Ammon's horn (tissue), 1 donor: ENCODE measurements around the gene MECP2.
A peak's percentile ranks its signal among the peaks of the same experiment; 100 is the strongest.
"Not testable (repeated sequence)": the region's sequence is repeated elsewhere in the genome, so short reads cannot be mapped to it uniquely, and the experiment has no call there.

Source experiments
- DNase-seq: peaks from one replicate; pipeline ENCODE4 v3.0.0-alpha.2; 2016; ENCODE audit warnings: low spot score

MECP2 gene

DNA sequence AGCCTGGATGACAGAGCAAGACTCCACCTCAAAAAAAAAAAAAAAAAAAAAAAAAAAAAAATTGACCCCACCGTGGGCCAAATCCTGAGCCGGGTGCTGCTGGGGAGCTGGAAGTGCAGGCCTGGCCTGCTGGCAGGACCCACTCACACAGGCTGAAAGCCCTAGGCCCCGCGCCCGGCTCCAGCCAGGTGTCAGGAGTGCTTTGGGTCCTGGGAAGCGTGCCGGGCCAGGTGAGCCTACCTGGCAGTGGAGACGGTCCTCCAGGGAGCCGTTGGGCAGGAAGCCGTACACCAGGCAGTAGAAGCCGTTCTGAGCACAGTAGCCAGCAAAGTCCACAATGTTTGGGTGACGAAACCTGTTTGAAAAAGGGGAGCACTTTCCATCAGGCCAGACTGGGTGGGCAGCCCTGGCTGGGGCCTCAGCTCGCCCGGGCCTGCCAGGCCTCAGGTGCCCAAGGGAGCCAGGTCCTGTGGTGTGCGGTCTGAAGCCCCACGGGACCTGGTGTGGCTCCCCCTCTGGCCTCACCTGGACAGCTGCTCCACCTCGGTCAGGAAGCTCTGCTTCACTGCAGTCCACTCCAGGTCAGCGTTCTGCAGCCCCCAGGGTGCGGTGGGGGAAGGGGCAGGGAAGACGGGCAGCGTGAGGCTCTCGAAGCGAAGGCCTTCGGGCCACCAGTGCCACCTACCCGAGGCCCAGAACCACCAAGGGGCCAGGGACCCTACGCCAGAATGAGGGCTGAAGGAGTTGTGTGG, 79.6 kb downstream of the MECP2 start:
- no peak for DNase-seq

GRCh38 chrX:154016366-154017076, 81.0 kb downstream of the MECP2 start:
- no peak for DNase-seq

DNA sequence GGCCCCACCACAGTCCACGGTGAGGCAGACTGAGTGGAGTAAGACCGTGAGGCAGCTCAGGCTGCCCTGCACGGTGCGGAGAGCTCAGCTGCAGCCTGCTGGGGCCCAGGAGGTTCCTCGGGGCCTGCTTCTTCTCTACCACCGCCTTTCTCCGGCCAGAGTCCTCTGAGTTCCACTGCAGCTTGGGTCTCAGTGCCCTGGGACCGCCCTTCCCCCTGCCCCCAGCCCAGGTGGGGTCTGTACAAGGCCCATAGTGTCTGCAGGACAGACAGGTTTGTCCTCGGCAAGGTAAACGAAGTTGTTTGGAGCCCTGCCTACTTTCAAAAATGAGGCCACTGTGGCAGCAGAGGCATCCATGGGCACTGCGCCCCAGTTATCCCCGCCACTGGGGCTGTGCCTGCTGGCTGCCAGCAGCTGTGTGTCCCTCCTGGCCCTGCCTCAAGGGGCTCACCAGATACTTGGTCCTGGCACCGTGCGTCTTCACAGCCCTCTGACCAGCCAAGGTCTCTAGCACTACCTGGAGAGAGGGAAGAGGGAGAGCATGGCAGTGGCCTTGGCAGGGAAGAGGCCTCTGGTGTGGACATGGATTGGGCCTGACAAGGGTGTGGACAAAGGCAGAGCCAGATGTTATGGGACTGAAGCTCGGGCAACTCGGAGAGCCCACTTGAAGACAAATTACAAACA, 81.8 kb downstream of the MECP2 start:
- DNase-seq, result no peak

- no peak for DNase-seq
These were observed 82.8 kb downstream of the MECP2 start for GRCh38 chrX:154014429-154015380.

DNA sequence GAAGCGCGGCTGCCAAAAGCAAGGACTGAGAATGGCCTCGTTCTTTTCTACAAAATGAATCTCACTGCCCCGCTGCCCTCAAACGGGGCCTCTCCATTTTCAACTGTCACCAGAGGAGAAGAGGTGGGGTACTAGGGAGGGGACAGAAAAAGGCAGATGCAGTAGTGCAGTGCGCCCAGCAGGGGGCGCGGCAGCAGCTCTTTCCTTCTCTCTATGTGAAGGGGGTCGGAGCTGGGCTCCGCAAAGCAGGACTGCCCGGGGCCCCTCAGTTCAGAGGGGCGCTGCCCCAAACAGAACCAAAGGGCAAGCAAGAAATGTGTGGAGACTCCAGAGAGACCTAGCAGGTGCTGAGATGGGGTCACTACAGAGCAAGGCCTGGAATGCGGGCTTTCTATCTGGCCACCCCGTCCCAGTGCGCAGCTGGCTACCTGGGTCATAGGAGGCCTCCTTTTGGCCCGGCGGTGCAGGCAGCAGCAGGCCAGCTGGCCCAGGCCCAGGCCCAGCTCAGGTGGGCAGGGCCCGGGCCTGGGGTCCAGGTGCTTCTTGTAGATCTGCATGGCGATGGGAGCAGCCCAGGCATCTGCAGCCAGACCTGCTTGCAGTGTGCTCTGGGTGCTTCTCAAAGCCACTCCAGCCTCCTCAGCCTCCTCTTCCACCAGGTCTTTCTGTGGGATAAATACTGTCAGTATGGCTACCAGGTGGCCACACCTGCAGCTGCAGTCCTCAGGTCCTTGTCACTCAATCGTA, 83.7 kb downstream of the MECP2 start:
- peak; percentile 51 for DNase-seq

DNA sequence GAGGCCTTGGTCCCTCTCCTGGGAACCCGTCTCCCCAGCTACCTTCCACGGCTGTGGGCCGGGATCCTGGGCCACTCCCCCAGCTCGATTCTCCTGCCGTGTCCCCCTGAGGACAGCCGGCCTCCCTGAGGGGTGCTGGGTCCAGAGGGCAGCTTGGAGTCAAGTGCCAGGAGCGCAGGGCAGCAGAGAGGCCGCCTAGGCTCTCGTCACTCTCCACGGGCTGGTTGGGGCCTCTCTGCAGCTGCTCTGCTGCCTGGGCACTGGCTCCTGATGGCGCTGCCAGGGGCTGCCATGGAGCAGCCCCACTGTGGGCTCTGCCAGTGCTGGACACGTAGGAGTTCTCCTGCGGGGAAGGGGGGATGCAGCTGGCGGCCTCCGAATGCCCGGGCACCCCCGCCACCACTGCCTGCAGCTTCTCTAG, 84.5 kb downstream of the MECP2 start:
- no peak for DNase-seq

- peak; percentile 45 for DNase-seq
These were observed 85.1 kb downstream of the MECP2 start for GRCh38 chrX:154012336-154012991.

DNA sequence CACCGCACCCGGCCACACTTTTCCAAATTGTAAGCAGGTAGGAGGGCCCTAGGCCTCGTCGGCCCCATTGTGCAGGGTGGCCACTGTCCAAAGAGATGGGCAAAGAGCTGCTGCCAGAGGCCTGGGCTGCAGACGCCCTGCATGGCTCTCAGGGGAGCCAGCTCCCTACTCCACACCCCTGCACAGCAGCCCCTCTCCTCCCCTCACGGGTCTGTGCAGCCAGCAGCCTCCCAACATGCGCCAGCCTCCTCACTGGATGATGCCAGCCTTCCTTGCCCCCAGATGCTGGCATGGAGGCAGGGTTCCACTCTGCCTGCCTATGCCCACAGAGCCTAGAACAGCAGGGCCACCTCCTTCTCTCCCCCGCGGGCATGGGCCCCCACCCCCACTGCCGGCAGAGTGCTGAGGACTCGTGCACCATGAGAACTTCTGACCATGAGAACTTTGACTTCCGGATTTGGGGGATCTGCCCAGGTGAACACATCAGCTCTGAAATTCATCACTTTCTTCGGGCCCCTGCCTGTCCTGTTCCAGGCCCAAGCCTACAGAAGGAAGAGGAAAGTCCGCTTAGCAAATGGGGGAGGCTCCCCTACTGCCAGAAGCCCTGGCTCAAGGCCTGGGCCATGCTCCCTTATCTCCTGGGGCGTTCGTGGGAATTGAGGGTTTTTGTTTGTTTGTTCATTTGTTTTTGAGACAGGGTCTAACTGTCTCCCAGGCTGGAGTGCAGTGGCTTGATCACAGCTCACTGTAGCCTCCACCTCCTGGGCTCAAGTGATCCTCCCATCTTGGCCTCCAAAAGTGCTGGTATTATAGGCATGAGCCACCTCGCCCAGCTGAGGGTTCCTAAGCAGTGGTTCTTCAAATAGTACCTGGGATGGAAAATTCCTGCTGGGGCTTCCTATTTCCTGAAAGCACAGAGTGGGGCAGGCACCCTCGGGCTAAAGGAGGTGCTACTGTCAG, 85.9 kb downstream of the MECP2 start:
- no peak for DNase-seq

- DNase-seq, result no peak
These were observed 87.0 kb downstream of the MECP2 start for GRCh38 chrX:154010330-154011087.

GRCh38 chrX:154008521-154008920, 89.0 kb downstream of the MECP2 start:
- no peak for DNase-seq

- no peak for DNase-seq
These were observed 90.6 kb downstream of the MECP2 start for GRCh38 chrX:154006947-154007346.

DNA sequence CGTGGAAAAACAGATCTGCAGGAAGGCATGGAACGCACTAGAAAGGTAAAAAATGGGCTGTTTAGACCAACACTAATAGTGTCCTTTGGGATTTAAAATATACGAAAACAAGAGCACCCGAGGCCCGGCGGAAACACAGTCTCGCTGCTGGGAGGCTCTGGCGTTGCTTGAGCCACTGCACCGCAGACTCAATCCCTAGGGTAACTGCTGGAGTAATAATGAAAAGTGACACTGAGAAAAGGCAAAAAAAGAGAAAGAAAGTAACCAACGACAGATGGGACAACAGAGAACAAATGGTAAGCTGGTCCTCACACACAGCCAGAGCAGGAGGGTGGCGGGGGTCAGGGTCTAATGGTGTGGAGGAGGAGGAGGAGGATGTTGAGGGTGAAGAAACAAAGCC, 93.2 kb downstream of the MECP2 start:
- no peak for DNase-seq

DNA sequence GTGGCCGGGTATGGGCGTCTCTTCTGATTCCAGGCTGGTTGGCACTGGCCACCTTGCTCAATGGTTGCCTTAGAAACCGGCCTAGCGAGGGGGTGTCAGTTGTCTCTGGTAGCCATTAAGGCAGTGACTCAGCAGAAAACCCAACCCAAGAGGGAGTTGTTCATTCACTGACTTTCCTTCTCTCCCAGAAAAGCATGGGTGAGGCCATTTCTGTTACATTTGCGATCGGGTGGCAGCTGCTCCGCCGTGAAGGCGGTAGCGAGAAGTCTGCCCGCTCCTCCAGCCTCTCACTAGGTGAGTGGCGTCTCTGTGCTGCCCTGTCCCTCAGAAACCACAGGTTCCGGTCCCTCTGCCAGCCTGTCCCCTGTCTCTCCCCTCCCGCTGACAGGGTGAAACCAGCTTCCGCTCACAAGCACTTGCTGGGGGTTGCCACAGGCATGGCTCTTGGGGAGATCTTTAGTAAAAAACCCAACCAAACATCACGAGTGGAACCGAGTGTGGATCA, 95.2 kb downstream of the MECP2 start:
- DNase-seq, result peak; percentile 65

DNA sequence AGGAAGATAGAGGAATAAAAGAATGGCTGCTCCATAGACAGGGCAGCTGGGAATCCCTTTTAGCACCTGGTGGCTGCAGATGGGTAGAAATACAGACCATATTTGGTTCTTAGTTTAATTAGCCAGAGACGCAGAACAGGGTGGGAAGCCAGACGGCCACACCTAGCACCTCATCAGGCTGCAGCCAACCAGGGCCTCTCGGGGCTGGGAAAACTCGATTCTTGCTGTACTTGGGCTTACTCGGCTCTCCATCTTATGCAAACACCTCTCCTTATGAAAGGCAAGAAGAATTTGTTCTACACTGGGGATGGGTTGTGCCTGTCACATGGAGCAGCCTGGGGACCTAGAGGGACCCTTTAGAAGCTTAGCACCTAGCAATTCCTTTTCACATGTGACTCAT, 97.5 kb downstream of the MECP2 start:
- no peak for DNase-seq

DNA sequence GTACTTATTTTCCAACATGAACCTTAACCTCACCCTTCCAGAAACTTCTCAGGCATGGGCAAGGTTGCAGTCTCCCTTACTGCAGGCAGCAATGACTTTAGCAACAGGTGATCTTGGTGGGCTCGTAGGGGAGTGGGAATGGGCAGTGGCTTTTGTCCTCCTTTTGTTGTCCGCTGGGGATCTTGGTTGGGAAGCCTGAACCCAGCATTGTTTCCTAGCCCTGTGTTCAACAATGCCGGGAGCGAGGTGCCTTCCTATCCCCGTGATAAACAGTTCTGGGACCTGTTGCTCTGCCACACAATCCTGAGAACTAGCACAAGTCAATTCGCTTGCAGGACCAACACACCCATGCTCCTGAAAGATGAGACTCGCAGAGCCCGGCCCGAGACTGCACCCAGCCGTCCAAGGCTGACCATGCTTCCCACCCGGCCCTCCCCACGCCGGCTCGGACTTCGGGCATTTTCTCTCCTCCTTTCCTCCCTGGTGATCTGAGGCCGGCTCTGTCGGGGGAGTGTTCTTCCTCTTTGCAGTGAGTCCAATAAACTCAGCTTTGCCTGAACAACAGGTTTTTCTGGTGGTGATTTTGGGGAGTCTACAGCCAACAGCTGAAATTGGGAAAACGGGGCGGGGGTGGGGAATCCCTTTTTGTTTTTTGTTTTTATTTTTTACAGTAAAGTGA, 98.0 kb downstream of the MECP2 start:
- no peak for DNase-seq

GRCh38 chrX:153995504-153995903, 102.0 kb downstream of the MECP2 start:
- no peak for DNase-seq

DNA sequence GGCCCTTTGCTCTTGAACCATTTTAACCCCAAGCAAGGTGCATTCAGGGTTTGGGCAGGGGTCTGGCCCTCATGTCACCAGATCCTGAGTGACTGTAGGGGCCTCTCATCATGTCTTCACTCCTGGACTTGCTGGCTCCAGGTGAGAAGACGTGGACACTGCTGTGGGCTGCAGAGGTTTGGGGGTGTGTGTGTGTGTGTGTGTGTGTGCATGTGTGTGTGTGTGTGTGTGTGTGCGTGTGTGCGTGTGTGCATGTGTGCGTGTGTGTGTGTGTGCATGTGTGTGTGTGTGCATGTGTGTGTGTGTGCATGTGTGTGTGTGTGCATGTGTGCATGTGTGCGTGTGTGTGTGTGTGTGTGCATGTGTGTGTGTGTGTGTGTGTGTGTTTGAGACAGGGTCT, 103.1 kb downstream of the MECP2 start:
- not testable (repeated sequence) for DNase-seq

DNA sequence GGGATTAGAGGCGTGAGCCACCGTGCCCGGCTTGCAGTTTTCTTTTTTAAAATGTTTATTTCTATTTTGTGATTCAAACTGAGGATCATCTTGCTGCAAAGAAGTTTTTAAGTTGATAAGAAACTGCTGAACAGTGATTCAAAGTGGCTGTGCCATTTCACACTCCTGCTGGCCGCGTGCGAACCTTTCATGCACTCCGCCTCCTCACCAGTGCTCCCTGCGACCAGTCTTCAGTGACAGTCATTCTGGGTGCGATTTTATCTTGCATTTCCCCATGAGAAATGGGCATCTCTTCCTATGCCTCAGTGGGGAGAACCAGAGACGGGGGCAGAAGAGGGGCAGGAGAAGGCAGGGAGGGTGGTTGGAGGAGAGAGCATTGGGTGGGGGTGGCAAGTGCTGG, 103.5 kb downstream of the MECP2 start:
- DNase-seq, result no peak
